Measurements from ENCODE around the gene HOXB1.

DNA sequence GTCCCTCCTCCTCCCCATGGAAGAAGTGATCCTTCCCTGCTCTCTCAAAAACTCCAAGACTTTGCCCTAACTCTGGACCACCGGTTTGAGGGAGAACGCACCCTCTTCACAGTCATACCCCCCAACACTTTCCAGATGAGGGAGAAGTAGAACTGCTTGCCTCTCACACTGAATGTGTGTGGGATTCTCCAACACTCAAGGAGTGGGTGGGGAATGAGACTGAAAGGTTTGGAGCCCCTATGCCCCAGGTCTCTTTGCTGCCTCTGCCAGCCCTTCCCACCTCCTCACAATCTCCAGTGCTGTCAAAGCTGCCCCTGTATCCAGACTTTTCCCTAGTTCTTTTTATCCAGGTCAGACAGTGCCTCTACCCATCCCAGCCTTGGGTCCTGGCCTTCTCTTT is 35.9 kb upstream of the HOXB1 start:
- TF ChIP-seq, protein P1, sequence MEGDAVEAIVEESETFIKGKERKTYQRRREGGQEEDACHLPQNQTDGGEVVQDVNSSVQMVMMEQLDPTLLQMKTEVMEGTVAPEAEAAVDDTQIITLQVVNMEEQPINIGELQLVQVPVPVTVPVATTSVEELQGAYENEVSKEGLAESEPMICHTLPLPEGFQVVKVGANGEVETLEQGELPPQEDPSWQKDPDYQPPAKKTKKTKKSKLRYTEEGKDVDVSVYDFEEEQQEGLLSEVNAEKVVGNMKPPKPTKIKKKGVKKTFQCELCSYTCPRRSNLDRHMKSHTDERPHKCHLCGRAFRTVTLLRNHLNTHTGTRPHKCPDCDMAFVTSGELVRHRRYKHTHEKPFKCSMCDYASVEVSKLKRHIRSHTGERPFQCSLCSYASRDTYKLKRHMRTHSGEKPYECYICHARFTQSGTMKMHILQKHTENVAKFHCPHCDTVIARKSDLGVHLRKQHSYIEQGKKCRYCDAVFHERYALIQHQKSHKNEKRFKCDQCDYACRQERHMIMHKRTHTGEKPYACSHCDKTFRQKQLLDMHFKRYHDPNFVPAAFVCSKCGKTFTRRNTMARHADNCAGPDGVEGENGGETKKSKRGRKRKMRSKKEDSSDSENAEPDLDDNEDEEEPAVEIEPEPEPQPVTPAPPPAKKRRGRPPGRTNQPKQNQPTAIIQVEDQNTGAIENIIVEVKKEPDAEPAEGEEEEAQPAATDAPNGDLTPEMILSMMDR (IDR thresholded peaks at IDR 0.05) = no peak
- TF ChIP-seq POLR2A (IDR thresholded peaks at IDR 0.05) = no peak
